GM23338 (cell line): ENCODE results near the gene ME3. TPM values are rescaled to one million over a fixed set of nuclear protein-coding genes. Genes with fewer than 3 reads are reported as not detected.

Experiments
- ATAC-seq: fragments of 200-7000 bp; cut with Tn5 transposase; 3 replicates; pipeline ENCODE4 v1.9.1; 2020
- DNase-seq: peaks from one replicate; pipeline ENCODE4 v3.0.0-alpha.2; 2015; ENCODE audit warnings: low spot score
- H2AFZ ChIP-seq: fragments of 200-600 bp; sonication (generic); 2 replicates; pipeline ENCODE4 v1.8.0; 2016; ENCODE audit warnings: antibody characterized with exemption, mild to moderate bottlenecking, moderate library complexity
- H3F3A ChIP-seq: fragments of 200-600 bp; sonication (generic); replicated peaks from 2 replicates; pipeline ENCODE4 v1.8.0; 2017; ENCODE audit warnings: antibody characterized with exemption, mixed run types, low read depth
- H3K27ac ChIP-seq: fragments of 200-600 bp; sonication (generic); 2 replicates; pipeline ENCODE4 v1.6.1; 2016; ENCODE audit warnings: low read depth
- H3K27me3 ChIP-seq: fragments of 200-600 bp; sonication (generic); 2 replicates; pipeline ENCODE4 v1.8.0; 2016; ENCODE audit warnings: mild to moderate bottlenecking, mixed run types, moderate library complexity; ENCODE audit not compliant: insufficient read depth
- H3K36me3 ChIP-seq: fragments of 200-600 bp; sonication (generic); 2 replicates; pipeline ENCODE4 v1.8.0; 2016; ENCODE audit warnings: mild to moderate bottlenecking; ENCODE audit not compliant: insufficient read depth
- H3K4me1 ChIP-seq: fragments of 200-600 bp; sonication (generic); 2 replicates; pipeline ENCODE4 v1.8.0; 2016; ENCODE audit warnings: mild to moderate bottlenecking, moderate library complexity; ENCODE audit not compliant: insufficient read depth
- H3K4me2 ChIP-seq: fragments of 200-600 bp; sonication (generic); 2 replicates; pipeline ENCODE4 v1.7.1; 2017; ENCODE audit warnings: mixed run types
- H3K4me3 ChIP-seq: fragments of 200-600 bp; sonication (generic); 2 replicates; pipeline ENCODE4 v1.6.1; 2016; ENCODE audit warnings: mixed run types
- H3K79me2 ChIP-seq: fragments of 200-600 bp; sonication (generic); replicated peaks from 2 replicates; pipeline ENCODE4 v1.8.0; 2017; ENCODE audit warnings: mild to moderate bottlenecking; ENCODE audit not compliant: insufficient read depth
- H3K9me2 ChIP-seq: fragments of 200-600 bp; sonication (generic); 2 replicates; pipeline ENCODE4 v1.8.0; 2017; ENCODE audit not compliant: insufficient read depth
- H4K20me1 ChIP-seq: fragments of 200-600 bp; sonication (generic); replicated peaks from 2 replicates; pipeline ENCODE4 v1.8.0; 2017; ENCODE audit warnings: mild to moderate bottlenecking; ENCODE audit not compliant: insufficient read depth
- H3K27ac Mint-ChIP-seq: 2 replicates; pipeline ENCODE4 v1.8.0; 2020; ENCODE audit warnings: inconsistent platforms, mild to moderate bottlenecking, moderate library complexity, mixed read lengths
- H3K27me3 Mint-ChIP-seq: 3 replicates; pipeline ENCODE4 v1.8.0; 2022; ENCODE audit warnings: low read depth, mild to moderate bottlenecking, moderate library complexity, mixed read lengths, inconsistent platforms; ENCODE audit not compliant: insufficient read depth, poor library complexity
- H3K36me3 Mint-ChIP-seq: 3 replicates; pipeline ENCODE4 v1.8.0; 2021; ENCODE audit warnings: low read depth, mild to moderate bottlenecking, inconsistent platforms, moderate library complexity, mixed read lengths
- H3K4me1 Mint-ChIP-seq: 3 replicates; pipeline ENCODE4 v1.8.0; 2020; ENCODE audit warnings: mild to moderate bottlenecking, inconsistent platforms, mixed read lengths
- H3K4me3 Mint-ChIP-seq: 3 replicates; pipeline ENCODE4 v1.8.0; 2021; ENCODE audit warnings: moderate library complexity, mild to moderate bottlenecking, inconsistent platforms, mixed read lengths
- H3K9me3 Mint-ChIP-seq: 3 replicates; pipeline ENCODE4 v1.8.0; 2020; ENCODE audit warnings: moderate library complexity, mild to moderate bottlenecking, inconsistent platforms, mixed read lengths
- CREB1 ChIP-seq: fragments of 250-450 bp; sonication (Bioruptor Pico); IDR thresholded peaks from 2 replicates; pipeline ENCODE4 v1.5.0; 2020; ENCODE audit warnings: low read depth, mild to moderate bottlenecking, moderate library complexity
- CTCF ChIP-seq, 2 experiments: fragments of 200-600 bp in 1 of 2; sonication (generic) in 1 of 2; conservative IDR thresholded peaks; 2 replicates each; pipeline versions ENCODE4 v1.5.1 to v1.6.1; 2016 to 2017; ENCODE audit warnings: antibody characterized with exemption in 2 of 2, low read depth in 2 of 2, mild to moderate bottlenecking in 2 of 2, moderate library complexity in 1 of 2
- ETS1 ChIP-seq: IDR thresholded peaks from 2 replicates; pipeline ENCODE4 v1.6.1; 2016; ENCODE audit warnings: antibody characterized with exemption
- EZH2 ChIP-seq: fragments of 200-600 bp; sonication (generic); IDR thresholded peaks from one replicate; pipeline ENCODE4 v1.8.0; 2017; ENCODE audit warnings: antibody characterized with exemption, mild to moderate bottlenecking, low read depth; ENCODE audit not compliant: unreplicated experiment
- EZH2phosphoT487 ChIP-seq: fragments of 200-600 bp; sonication (generic); IDR thresholded peaks from one replicate; pipeline ENCODE4 v1.8.1; 2018; ENCODE audit warnings: antibody characterized with exemption; ENCODE audit not compliant: unreplicated experiment
- JUNB ChIP-seq: IDR thresholded peaks from one replicate; pipeline ENCODE4 v1.6.1; 2016; ENCODE audit warnings: antibody characterized with exemption; ENCODE audit not compliant: unreplicated experiment
- NANOG ChIP-seq: IDR thresholded peaks from 2 replicates; pipeline ENCODE4 v1.6.1; 2016; ENCODE audit warnings: antibody characterized with exemption, borderline replicate concordance
- POLR2AphosphoS5 ChIP-seq: IDR thresholded peaks from 2 replicates; pipeline ENCODE4 v1.6.1; 2016; ENCODE audit warnings: antibody characterized with exemption, low read depth
- STAT1 ChIP-seq: IDR thresholded peaks from one replicate; pipeline ENCODE4 v1.6.1; 2016; ENCODE audit warnings: antibody characterized with exemption; ENCODE audit not compliant: unreplicated experiment
- ZNF114 ChIP-seq: fragments of 250-450 bp; sonication (Bioruptor Pico); IDR thresholded peaks from 2 replicates; pipeline ENCODE4 v1.5.0; 2020; ENCODE audit warnings: mild to moderate bottlenecking, moderate library complexity
- ZNF331 ChIP-seq: fragments of 250-450 bp; sonication (Bioruptor Pico); IDR thresholded peaks from 2 replicates; pipeline ENCODE4 v1.5.0; 2020; ENCODE audit warnings: low read depth, mild to moderate bottlenecking, moderate library complexity
- polyA plus RNA-seq: library from polyadenylated mRNA; unstranded; fragments of >200 nt; fragmentation: Nextera tagmentation; extraction: Ambion mirVana; gene quantifications from 2 replicates; pipeline ENCODE4 v1.2.1, GENCODE V29; 2016
- total RNA-seq: library from RNA; depleted of rRNA; stranded (reverse); fragments of >200 nt; shearing (Covaris generic); gene quantifications from 2 replicates; pipeline ENCODE4 v1.2.3, GENCODE V29; 2014
- TF ChIP-seq, protein P1 (sequence below): fragments of 250-450 bp; sonication (Bioruptor Pico); IDR thresholded peaks from 2 replicates; pipeline ENCODE4 v1.5.0; 2020; ENCODE audit warnings: mild to moderate bottlenecking, moderate library complexity

ME3 gene
- total and polyA plus RNA-seq, 2 experiments from 2014 or later: 1.3 to 4.0 TPM

DNA sequence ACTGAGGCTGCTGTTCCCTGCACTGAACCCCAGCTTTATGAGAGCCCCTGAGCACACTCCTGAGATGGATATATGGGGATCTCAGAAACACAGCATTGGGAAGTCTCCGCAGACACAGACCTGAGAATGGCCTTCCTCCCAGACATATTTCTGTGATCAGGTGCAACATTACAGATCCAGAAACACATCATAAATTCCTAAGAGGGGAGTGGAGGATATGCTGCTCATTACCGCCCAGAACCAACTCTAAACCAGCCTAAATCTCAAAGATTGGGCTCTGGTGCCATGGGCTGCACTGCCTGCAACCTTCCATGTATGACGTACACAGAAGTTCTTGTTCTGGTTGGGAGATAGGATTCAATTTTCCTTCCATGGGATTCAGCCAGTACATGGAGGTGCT lies 102.0 kb downstream of the ME3 start:
- H3K4me3 ChIP-seq: no peak overlapping the region
- Mint-ChIP-seq H3K27me3 (peaks cover 2% of the 10 kb centered on the region), H3K27ac (no peak overlapping the region), H3K36me3 (no peaks in the 10 kb centered on the region), H3K4me3 (no peak overlapping the region), H3K4me1 (peaks cover 4% of the 10 kb centered on the region; the same call in 2 of the 3 replicates), H3K9me3 (no peaks in the 10 kb centered on the region)
- H3K36me3 ChIP-seq: no peaks in the 10 kb centered on the region
- H4K20me1 ChIP-seq: no peaks in the 10 kb centered on the region
- no peak overlapping the region for H3K27ac ChIP-seq
- H3K27me3 ChIP-seq: no peaks in the 10 kb centered on the region
- ATAC-seq: no peak
- TF ChIP-seq CREB1 (CRISPR knock-in tag): no peak
- no peak for TF ChIP-seq ETS1
- TF ChIP-seq ZNF114 (CRISPR knock-in tag): no peak
- no peak for TF ChIP-seq JUNB
- TF ChIP-seq NANOG: no peak
- no peak for TF ChIP-seq EZH2phosphoT487
- no peaks in the 10 kb centered on the region for H3F3A ChIP-seq
- no peak overlapping the region for H2AFZ ChIP-seq
- no peaks in the 10 kb centered on the region for H3K4me1 ChIP-seq
- no peak overlapping the region for H3K4me2 ChIP-seq
- H3K9me2 ChIP-seq: no peaks in the 10 kb centered on the region
- no peaks in the 10 kb centered on the region for H3K79me2 ChIP-seq
- no peak for DNase-seq

- Histone ChIP-seq H3K79me2 (no peaks in the 10 kb centered on the region), H3K4me2 (no peak overlapping the region), H3K36me3 (no peaks in the 10 kb centered on the region), H3K9me2 (no peaks in the 10 kb centered on the region), H3K4me3 (no peak overlapping the region), H2AFZ (no peak overlapping the region), H3K4me1 (no peaks in the 10 kb centered on the region), H4K20me1 (no peaks in the 10 kb centered on the region), H3K27ac (no peak overlapping the region), H3K27me3 (no peaks in the 10 kb centered on the region), H3F3A (no peaks in the 10 kb centered on the region)
- Mint-ChIP-seq H3K36me3 (no peaks in the 10 kb centered on the region), H3K9me3 (no peaks in the 10 kb centered on the region), H3K27ac (no peak overlapping the region), H3K4me1 (peaks cover 4% of the 10 kb centered on the region; the same call in 2 of the 3 replicates), H3K4me3 (no peak overlapping the region), H3K27me3 (peaks cover 2% of the 10 kb centered on the region)
- no peak for DNase-seq
- no peak for ATAC-seq
- no peak for TF ChIP-seq ZNF114 (CRISPR knock-in tag)
- no peak for TF ChIP-seq EZH2phosphoT487
- TF ChIP-seq CTCF (conservative IDR thresholded peaks at IDR 0.05; ENCODE audit: low read depth in 2 of 2): no peak
- no peak for TF ChIP-seq STAT1
- TF ChIP-seq POLR2AphosphoS5: no peak
- TF ChIP-seq, protein P1, sequence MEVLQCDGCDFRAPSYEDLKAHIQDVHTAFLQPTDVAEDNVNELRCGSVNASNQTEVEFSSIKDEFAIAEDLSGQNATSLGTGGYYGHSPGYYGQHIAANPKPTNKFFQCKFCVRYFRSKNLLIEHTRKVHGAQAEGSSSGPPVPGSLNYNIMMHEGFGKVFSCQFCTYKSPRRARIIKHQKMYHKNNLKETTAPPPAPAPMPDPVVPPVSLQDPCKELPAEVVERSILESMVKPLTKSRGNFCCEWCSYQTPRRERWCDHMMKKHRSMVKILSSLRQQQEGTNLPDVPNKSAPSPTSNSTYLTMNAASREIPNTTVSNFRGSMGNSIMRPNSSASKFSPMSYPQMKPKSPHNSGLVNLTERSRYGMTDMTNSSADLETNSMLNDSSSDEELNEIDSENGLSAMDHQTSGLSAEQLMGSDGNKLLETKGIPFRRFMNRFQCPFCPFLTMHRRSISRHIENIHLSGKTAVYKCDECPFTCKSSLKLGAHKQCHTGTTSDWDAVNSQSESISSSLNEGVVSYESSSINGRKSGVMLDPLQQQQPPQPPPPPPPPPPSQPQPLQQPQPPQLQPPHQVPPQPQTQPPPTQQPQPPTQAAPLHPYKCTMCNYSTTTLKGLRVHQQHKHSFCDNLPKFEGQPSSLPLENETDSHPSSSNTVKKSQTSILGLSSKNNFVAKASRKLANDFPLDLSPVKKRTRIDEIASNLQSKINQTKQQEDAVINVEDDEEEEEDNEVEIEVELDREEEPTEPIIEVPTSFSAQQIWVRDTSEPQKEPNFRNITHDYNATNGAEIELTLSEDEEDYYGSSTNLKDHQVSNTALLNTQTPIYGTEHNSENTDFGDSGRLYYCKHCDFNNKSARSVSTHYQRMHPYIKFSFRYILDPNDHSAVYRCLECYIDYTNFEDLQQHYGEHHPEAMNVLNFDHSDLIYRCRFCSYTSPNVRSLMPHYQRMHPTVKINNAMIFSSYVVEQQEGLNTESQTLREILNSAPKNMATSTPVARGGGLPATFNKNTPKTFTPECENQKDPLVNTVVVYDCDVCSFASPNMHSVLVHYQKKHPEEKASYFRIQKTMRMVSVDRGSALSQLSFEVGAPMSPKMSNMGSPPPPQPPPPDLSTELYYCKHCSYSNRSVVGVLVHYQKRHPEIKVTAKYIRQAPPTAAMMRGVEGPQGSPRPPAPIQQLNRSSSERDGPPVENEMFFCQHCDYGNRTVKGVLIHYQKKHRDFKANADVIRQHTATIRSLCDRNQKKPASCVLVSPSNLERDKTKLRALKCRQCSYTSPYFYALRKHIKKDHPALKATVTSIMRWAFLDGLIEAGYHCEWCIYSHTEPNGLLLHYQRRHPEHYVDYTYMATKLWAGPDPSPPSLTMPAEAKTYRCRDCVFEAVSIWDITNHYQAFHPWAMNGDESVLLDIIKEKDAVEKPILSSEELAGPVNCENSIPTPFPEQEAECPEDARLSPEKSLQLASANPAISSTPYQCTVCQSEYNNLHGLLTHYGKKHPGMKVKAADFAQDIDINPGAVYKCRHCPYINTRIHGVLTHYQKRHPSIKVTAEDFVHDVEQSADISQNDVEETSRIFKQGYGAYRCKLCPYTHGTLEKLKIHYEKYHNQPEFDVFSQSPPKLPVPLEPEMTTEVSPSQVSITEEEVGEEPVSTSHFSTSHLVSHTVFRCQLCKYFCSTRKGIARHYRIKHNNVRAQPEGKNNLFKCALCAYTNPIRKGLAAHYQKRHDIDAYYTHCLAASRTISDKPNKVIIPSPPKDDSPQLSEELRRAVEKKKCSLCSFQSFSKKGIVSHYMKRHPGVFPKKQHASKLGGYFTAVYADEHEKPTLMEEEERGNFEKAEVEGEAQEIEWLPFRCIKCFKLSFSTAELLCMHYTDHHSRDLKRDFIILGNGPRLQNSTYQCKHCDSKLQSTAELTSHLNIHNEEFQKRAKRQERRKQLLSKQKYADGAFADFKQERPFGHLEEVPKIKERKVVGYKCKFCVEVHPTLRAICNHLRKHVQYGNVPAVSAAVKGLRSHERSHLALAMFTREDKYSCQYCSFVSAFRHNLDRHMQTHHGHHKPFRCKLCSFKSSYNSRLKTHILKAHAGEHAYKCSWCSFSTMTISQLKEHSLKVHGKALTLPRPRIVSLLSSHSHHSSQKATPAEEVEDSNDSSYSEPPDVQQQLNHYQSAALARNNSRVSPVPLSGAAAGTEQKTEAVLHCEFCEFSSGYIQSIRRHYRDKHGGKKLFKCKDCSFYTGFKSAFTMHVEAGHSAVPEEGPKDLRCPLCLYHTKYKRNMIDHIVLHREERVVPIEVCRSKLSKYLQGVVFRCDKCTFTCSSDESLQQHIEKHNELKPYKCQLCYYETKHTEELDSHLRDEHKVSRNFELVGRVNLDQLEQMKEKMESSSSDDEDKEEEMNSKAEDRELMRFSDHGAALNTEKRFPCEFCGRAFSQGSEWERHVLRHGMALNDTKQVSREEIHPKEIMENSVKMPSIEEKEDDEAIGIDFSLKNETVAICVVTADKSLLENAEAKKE (CRISPR knock-in tag): no peak
- no peak for TF ChIP-seq CREB1 (CRISPR knock-in tag)
- TF ChIP-seq JUNB: no peak
- TF ChIP-seq EZH2: no peak
- TF ChIP-seq ETS1: no peak
- no peak for TF ChIP-seq ZNF331 (CRISPR knock-in tag)
- no peak for TF ChIP-seq NANOG
Measured at GRCh38 chr11:86570020-86570419, 102.4 kb downstream of the ME3 start.
